H9 (cell line): ENCODE results near the gene ZNF653. TPM values are rescaled to one million over a fixed set of nuclear protein-coding genes. Genes with fewer than 3 reads are reported as not detected.

Source experiments
- DNase-seq: peaks from one replicate; pipeline ENCODE4 v3.0.0-alpha.2; 2017
- H2AFZ ChIP-seq: one replicate; pipeline ENCODE4 v1.6.1; 2013; ENCODE audit warnings: mild to moderate bottlenecking, low read length, control low read depth, moderate library complexity
- H2AK5ac ChIP-seq: 2 replicates; pipeline ENCODE4 v1.6.1; 2013; ENCODE audit warnings: low read length, control low read depth, mixed read lengths; ENCODE audit not compliant: insufficient read length
- H2BK120ac ChIP-seq: one replicate; pipeline ENCODE4 v1.6.1; 2013; ENCODE audit warnings: low read depth, mild to moderate bottlenecking, low read length, control low read depth, inconsistent platforms; ENCODE audit not compliant: poor library complexity, severe bottlenecking
- H2BK12ac ChIP-seq: 2 replicates; pipeline ENCODE4 v1.6.1; 2013; ENCODE audit warnings: low read length, control low read depth, mixed read lengths, low read depth; ENCODE audit not compliant: insufficient read length
- H2BK15ac ChIP-seq: 2 replicates; pipeline ENCODE4 v1.6.1; 2013; ENCODE audit warnings: low read depth, low read length, control low read depth
- H2BK20ac ChIP-seq: one replicate; pipeline ENCODE4 v1.6.1; 2013; ENCODE audit warnings: low read depth, mild to moderate bottlenecking, low read length, control low read depth, inconsistent platforms; ENCODE audit not compliant: poor library complexity, severe bottlenecking
- H2BK5ac ChIP-seq: 2 replicates; pipeline ENCODE4 v1.6.1; 2013; ENCODE audit warnings: low read length, control low read depth, mixed read lengths; ENCODE audit not compliant: insufficient read length
- H3K14ac ChIP-seq: 2 replicates; pipeline ENCODE4 v1.6.1; 2013; ENCODE audit warnings: low read length, control low read depth; ENCODE audit not compliant: insufficient read depth
- H3K18ac ChIP-seq: 2 replicates; pipeline ENCODE4 v1.6.1; 2013; ENCODE audit warnings: low read depth, mild to moderate bottlenecking, mixed read lengths, low read length, control low read depth; ENCODE audit not compliant: insufficient read length
- H3K23ac ChIP-seq: 2 replicates; pipeline ENCODE4 v1.6.1; 2013; ENCODE audit warnings: low read length, control low read depth, mixed read lengths, low read depth; ENCODE audit not compliant: insufficient read length
- H3K23me2 ChIP-seq: 2 replicates; pipeline ENCODE4 v1.6.1; 2013; ENCODE audit warnings: low read depth, mild to moderate bottlenecking, mixed read lengths, low read length, control low read depth; ENCODE audit not compliant: insufficient read length, poor library complexity, severe bottlenecking
- H3K27ac ChIP-seq: 2 replicates; pipeline ENCODE4 v1.5.1; 2013; ENCODE audit warnings: low read length, control low read depth, mixed read lengths, low read depth; ENCODE audit not compliant: insufficient read length
- H3K27me3 ChIP-seq: 2 replicates; pipeline ENCODE4 v1.6.1; 2013; ENCODE audit warnings: low read length, control low read depth, inconsistent platforms; ENCODE audit not compliant: insufficient read depth
- H3K4ac ChIP-seq: 2 replicates; pipeline ENCODE4 v1.6.1; 2013; ENCODE audit warnings: low read depth, mild to moderate bottlenecking, control low read depth, inconsistent platforms, low read length, moderate library complexity
- H3K4me1 ChIP-seq: 2 replicates; pipeline ENCODE4 v1.6.1; 2013; ENCODE audit warnings: low read length, control low read depth, inconsistent platforms; ENCODE audit not compliant: insufficient read depth
- H3K4me2 ChIP-seq: 2 replicates; pipeline ENCODE4 v1.6.1; 2013; ENCODE audit warnings: low read length, control low read depth, mixed read lengths; ENCODE audit not compliant: insufficient read length, insufficient read depth
- H3K56ac ChIP-seq: 2 replicates; pipeline ENCODE4 v1.6.1; 2013; ENCODE audit warnings: low read depth, mild to moderate bottlenecking, mixed read lengths, low read length, control low read depth; ENCODE audit not compliant: insufficient read length
- H3K79me1 ChIP-seq: 2 replicates; pipeline ENCODE4 v1.6.1; 2013; ENCODE audit warnings: low read depth, mild to moderate bottlenecking, moderate library complexity, low read length, control low read depth, inconsistent platforms; ENCODE audit not compliant: insufficient read depth, poor library complexity, severe bottlenecking
- H3K79me2 ChIP-seq: 2 replicates; pipeline ENCODE4 v1.6.1; 2013; ENCODE audit warnings: low read length, control low read depth, inconsistent platforms; ENCODE audit not compliant: insufficient read depth
- H3K9ac ChIP-seq: 2 replicates; pipeline ENCODE4 v1.6.1; 2013; ENCODE audit warnings: low read length, control low read depth, mixed read lengths; ENCODE audit not compliant: insufficient read length; ENCODE audit errors: extremely low read depth
- H3K9me3 ChIP-seq: one replicate; pipeline ENCODE4 v1.6.1; 2013; ENCODE audit warnings: low read depth, low read length, inconsistent platforms; ENCODE audit not compliant: control insufficient read depth
- H3T11ph ChIP-seq: one replicate; pipeline ENCODE4 v1.6.1; 2013; ENCODE audit warnings: mild to moderate bottlenecking, low read length, control low read depth, inconsistent platforms
- H4K20me1 ChIP-seq: one replicate; pipeline ENCODE4 v1.6.1; 2013; ENCODE audit not compliant: control insufficient read depth, insufficient read length, insufficient read depth
- H4K5ac ChIP-seq: 2 replicates; pipeline ENCODE4 v1.6.1; 2013; ENCODE audit warnings: low read depth, mild to moderate bottlenecking, mixed read lengths, low read length, control low read depth; ENCODE audit not compliant: insufficient read length
- H4K8ac ChIP-seq: replicated peaks from 2 replicates; pipeline ENCODE4 v1.6.1; 2013; ENCODE audit warnings: low read length, control low read depth, mixed read lengths, low read depth; ENCODE audit not compliant: insufficient read length
- H4K91ac ChIP-seq: 2 replicates; pipeline ENCODE4 v1.6.1; 2013; ENCODE audit warnings: low read depth, mild to moderate bottlenecking, moderate library complexity, mixed read lengths, low read length, control low read depth; ENCODE audit not compliant: insufficient read length
- H3K27ac Mint-ChIP-seq, 3 experiments: 2 replicates in 2 of 3; 3 replicates in 1 of 3; pipeline ENCODE4 v1.8.0; 2020 to 2021; ENCODE audit warnings: mixed read lengths in 3 of 3, mild to moderate bottlenecking in 1 of 3, moderate library complexity in 1 of 3
- H3K27me3 Mint-ChIP-seq: 2 replicates; pipeline ENCODE4 v1.8.0; 2021; ENCODE audit warnings: low read depth, mild to moderate bottlenecking, moderate library complexity, mixed read lengths
- H3K36me3 Mint-ChIP-seq, 3 experiments: 2 replicates in 2 of 3; 3 replicates in 1 of 3; pipeline ENCODE4 v1.8.0; 2020 to 2021; ENCODE audit warnings: low read depth in 3 of 3, mixed read lengths in 3 of 3; ENCODE audit not compliant: insufficient read depth in 1 of 3
- H3K4me1 Mint-ChIP-seq, 2 experiments: 2 replicates each; pipeline ENCODE4 v1.8.0; 2020; ENCODE audit warnings: mixed read lengths in 2 of 2
- H3K4me3 Mint-ChIP-seq, 2 experiments: 2 replicates in 1 of 2; 3 replicates in 1 of 2; pipeline ENCODE4 v1.8.0; 2020 to 2021; ENCODE audit warnings: mild to moderate bottlenecking in 2 of 2, mixed read lengths in 2 of 2, moderate library complexity in 1 of 2
- H3K9me3 Mint-ChIP-seq, 2 experiments: 2 replicates in 1 of 2; 3 replicates in 1 of 2; pipeline ENCODE4 v1.8.0; 2020; ENCODE audit warnings: mild to moderate bottlenecking in 2 of 2, mixed read lengths in 2 of 2, moderate library complexity in 1 of 2
- CTCF ChIP-seq: fragments of 200-600 bp; sonication (generic); conservative IDR thresholded peaks from 3 replicates; pipeline ENCODE4 v1.8.0; 2021; ENCODE audit warnings: antibody characterized with exemption, mild to moderate bottlenecking
- WGBS: extraction: QIAGEN DNeasy Blood & Tissue Kit; methylation state at CpG from one replicate; pipeline ENCODE4 v1.1.7; 2013; ENCODE audit warnings: missing lambda C conversion rate, low lambda C conversion rate, mixed read lengths; ENCODE audit not compliant: insufficient read length; ENCODE audit errors: extremely low coverage; 5-methylcytosine and 5-hydroxymethylcytosine counted together
- total RNA-seq: library from RNA; stranded (reverse); gene quantifications from 2 replicates; pipeline ENCODE4 v1.2.1, GENCODE V29; 2021

ZNF653 gene
- total RNA-seq, 1 experiment from 2014 or later, result 11.6 TPM

DNA sequence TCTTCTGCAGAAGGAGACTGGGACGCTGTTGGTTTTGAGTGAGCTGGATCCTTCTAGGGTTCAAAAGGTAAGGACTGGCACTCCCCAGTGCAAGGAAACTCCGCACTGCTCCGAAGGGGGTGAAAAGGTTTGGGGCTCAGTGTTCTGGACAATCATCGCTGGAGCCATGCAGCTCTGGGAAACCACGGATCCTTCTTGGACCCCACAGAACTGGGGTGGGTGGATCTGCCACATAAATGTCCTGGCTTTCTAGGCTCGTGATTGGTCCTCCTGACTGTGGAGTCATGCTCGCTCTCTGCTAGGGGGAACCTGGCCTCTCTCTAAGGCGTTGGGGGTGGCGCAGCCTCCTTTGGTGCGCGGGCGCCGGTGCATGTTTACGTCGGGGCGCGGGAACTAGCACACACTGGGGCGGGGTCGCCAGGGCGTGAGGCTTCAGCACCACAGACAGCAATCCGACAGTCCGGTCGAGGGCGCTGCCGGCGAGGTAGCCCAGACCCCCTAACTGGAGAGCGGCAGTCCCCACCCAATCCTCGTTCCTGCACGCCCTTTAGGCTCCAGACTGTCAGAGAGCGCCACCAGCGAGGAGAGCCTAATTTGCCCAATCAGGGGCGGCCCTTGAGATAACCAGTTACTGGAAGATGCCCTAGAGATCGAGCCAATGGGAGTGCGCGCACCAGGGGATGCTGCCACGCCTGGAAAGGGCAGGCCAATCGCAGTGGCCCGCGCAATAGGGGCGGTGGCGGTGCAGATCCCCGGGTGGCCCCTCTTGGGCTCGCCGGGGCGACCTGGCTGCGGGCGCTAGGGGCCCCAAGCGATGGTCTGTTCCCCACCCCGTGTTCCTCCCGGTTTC lies 23.9 kb downstream of the ZNF653 start:
- H3K27me3 ChIP-seq, result peaks cover 12% of the 10 kb centered on the region; the same call in 1 of the 2 replicates
- WGBS, result no CpG with 5 or more reads among the region's 50 CpGs
- peak overlapping the region; percentile 37; the same call in 1 of the 2 replicates for H3K14ac ChIP-seq
- peak; percentile 97 for DNase-seq
- no peak overlapping the region for H2BK120ac ChIP-seq
- H3K27ac Mint-ChIP-seq, result peak overlapping the region in 1 of 3 experiments; percentile 74; a peak in 1 of 7 replicates
- no peak overlapping the region for H2BK20ac ChIP-seq
- no peak overlapping the region for H2BK15ac ChIP-seq
- H2AFZ ChIP-seq, result no peak overlapping the region
- H3K79me1 ChIP-seq, result no peaks in the 10 kb centered on the region
- peaks cover 42% of the 10 kb centered on the region for H3K27me3 Mint-ChIP-seq
- peaks cover 7% of the 10 kb centered on the region for H3K23me2 ChIP-seq
- TF ChIP-seq CTCF, result no peak
- H3K79me2 ChIP-seq, result no peaks in the 10 kb centered on the region
- H3K4me3 Mint-ChIP-seq, result peak overlapping the region; percentile 50 to 77
- H4K5ac ChIP-seq, result no peak overlapping the region
- no peak overlapping the region for H3K27ac ChIP-seq
- no peak overlapping the region for H2BK12ac ChIP-seq
- H4K91ac ChIP-seq, result no peak overlapping the region
- H3K18ac ChIP-seq, result peak overlapping the region; percentile 77
- H2AK5ac ChIP-seq, result no peak overlapping the region
- H3K4ac ChIP-seq, result no peak overlapping the region
- H2BK5ac ChIP-seq, result no peak overlapping the region
- peak overlapping the region; percentile 28 for H3K4me2 ChIP-seq
- H3T11ph ChIP-seq, result no peak overlapping the region
- no peak overlapping the region for H4K8ac ChIP-seq
- H3K36me3 Mint-ChIP-seq, result no peaks in the 10 kb centered on the region; a peak in 1 of 7 replicates
- H3K9me3 ChIP-seq, result no peaks in the 10 kb centered on the region
- peaks cover 4 to 18% of the 10 kb centered on the region in 2 experiments; a peak in 3 of 4 replicates for H3K4me1 Mint-ChIP-seq
- H3K9ac ChIP-seq, result no peak overlapping the region
- H3K23ac ChIP-seq, result no peak overlapping the region
- H3K4me1 ChIP-seq, result no peaks in the 10 kb centered on the region
- H3K56ac ChIP-seq, result no peak overlapping the region
- no peaks in the 10 kb centered on the region for H4K20me1 ChIP-seq
- H3K9me3 Mint-ChIP-seq, result peaks cover 0 to 4% of the 10 kb centered on the region in 2 experiments; a peak in 3 of 5 replicates
